ENCODE data around the gene TRIM67. TPM values are rescaled to one million over a fixed set of nuclear protein-coding genes. Genes with fewer than 3 reads are reported as not detected.

The TRIM67 gene
- total and polyA plus RNA-seq, 9 of the 15 experiments (the other 6 are each of a cell fraction or from before 2014, with no cell fraction given): 0.04 to 0.60 (median 0.31) TPM

DNA sequence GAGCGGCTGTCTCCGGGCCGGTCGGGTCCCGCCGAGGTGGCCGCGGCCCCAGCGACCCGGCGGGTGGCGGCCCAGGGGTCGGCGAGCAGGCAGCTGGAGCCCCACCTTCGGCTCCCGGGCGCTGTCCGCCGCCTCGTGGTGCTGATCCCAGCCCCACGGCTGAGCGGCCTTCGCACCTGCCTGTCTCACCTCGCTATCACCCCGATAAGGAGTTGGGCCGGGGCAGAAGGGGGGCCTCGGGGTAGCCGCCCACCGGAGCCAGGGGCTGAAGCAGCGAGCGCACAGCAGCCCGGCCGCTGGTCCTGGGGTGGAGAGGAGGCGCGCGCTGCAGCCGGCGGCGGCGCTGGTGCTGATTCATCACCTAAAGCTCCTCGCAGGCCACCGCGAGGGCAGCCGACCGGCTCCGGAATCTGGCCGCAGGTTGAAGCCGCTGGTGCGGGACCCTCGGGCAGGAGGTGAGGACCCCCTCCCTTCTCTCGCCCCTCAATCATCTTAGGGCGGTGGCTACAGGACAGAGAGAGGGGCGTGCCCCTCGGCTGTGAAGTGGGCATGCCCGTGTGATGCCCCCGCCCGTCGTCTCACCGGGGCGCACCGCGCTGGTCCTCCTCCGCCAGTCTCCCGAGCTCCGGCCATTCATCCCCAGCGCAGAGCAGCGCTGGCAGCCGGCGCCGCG lies 575 bp downstream of the TRIM67 start (continued):
- TF ChIP-seq, protein P1, sequence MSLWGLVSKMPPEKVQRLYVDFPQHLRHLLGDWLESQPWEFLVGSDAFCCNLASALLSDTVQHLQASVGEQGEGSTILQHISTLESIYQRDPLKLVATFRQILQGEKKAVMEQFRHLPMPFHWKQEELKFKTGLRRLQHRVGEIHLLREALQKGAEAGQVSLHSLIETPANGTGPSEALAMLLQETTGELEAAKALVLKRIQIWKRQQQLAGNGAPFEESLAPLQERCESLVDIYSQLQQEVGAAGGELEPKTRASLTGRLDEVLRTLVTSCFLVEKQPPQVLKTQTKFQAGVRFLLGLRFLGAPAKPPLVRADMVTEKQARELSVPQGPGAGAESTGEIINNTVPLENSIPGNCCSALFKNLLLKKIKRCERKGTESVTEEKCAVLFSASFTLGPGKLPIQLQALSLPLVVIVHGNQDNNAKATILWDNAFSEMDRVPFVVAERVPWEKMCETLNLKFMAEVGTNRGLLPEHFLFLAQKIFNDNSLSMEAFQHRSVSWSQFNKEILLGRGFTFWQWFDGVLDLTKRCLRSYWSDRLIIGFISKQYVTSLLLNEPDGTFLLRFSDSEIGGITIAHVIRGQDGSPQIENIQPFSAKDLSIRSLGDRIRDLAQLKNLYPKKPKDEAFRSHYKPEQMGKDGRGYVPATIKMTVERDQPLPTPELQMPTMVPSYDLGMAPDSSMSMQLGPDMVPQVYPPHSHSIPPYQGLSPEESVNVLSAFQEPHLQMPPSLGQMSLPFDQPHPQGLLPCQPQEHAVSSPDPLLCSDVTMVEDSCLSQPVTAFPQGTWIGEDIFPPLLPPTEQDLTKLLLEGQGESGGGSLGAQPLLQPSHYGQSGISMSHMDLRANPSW (CRISPR knock-in tag; IDR thresholded peaks at IDR 0.05): no peak
- no peak for TF ChIP-seq ARHGAP35 (IDR thresholded peaks at IDR 0.05; ENCODE audit: partially characterized antibody)
- no peak for TF ChIP-seq IRF9 (tag; IDR thresholded peaks at IDR 0.05)
- TF ChIP-seq HOXB6 (CRISPR knock-in tag; IDR thresholded peaks at IDR 0.05; ENCODE audit: borderline replicate concordance): no peak
- no peak for TF ChIP-seq TARDBP (IDR thresholded peaks at IDR 0.05)
- TF ChIP-seq PRPF4 (IDR thresholded peaks at IDR 0.05; ENCODE audit: insufficient read depth, low read depth, low read length, poor library complexity, severe bottlenecking): no peak
- no peak for TF ChIP-seq ZNF124 (CRISPR knock-in tag; IDR thresholded peaks at IDR 0.05)
- TF ChIP-seq GTF2F1 (IDR thresholded peaks at IDR 0.05; ENCODE audit: low read depth, low read length): no peak
- 0 out of 2 replicates have a peak, but pooled peaks have one; percentile 18 for TF ChIP-seq CHAMP1 (IDR thresholded peaks at IDR 0.05)
- no peak for TF ChIP-seq YBX1 (IDR thresholded peaks at IDR 0.05)
- no peak for TF ChIP-seq PHB2 (IDR thresholded peaks at IDR 0.05; ENCODE audit: low read depth)
- peak; percentile 69 for TF ChIP-seq SAP30 (IDR thresholded peaks at IDR 0.05; ENCODE audit: borderline replicate concordance, insufficient read depth, low read depth, low read length, poor library complexity, severe bottlenecking)
- TF ChIP-seq, protein P2, sequence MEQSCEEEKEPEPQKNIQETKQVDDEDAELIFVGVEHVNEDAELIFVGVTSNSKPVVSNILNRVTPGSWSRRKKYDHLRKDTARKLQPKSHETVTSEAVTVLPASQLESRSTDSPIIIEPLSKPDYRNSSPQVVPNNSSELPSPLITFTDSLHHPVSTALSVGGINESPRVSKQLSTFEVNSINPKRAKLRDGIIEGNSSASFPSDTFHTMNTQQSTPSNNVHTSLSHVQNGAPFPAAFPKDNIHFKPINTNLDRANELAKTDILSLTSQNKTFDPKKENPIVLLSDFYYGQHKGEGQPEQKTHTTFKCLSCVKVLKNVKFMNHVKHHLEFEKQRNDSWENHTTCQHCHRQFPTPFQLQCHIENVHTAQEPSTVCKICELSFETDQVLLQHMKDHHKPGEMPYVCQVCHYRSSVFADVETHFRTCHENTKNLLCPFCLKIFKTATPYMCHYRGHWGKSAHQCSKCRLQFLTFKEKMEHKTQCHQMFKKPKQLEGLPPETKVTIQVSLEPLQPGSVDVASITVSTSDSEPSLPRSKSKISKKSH (CRISPR knock-in tag; IDR thresholded peaks at IDR 0.05): no peak
- TF ChIP-seq ZNF76 (CRISPR knock-in tag; IDR thresholded peaks at IDR 0.05; ENCODE audit: borderline replicate concordance): no peak
- TF ChIP-seq HDAC6 (IDR thresholded peaks at IDR 0.05; ENCODE audit: low read depth, low read length): no peak
- no peak for TF ChIP-seq THRAP3 (IDR thresholded peaks at IDR 0.05; ENCODE audit: borderline replicate concordance)
- no peak for TF ChIP-seq POU5F1 (IDR thresholded peaks at IDR 0.05; ENCODE audit: borderline replicate concordance, low read depth, low read length, partially characterized antibody)
- TF ChIP-seq PATZ1 (CRISPR knock-in tag; IDR thresholded peaks at IDR 0.05; ENCODE audit: borderline replicate concordance): no peak

All from K562 (cell line).